Suprapubic skin (tissue), 4 donors: ENCODE data around the gene SLC38A1. TPM values are rescaled to one million over a fixed set of nuclear protein-coding genes. Genes with fewer than 3 reads are reported as not detected.

Experiments
- DNase-seq, 2 donors: peaks; one replicate each; pipeline ENCODE4 v3.0.0-alpha.2; 2019; ENCODE audit warnings: low spot score in 2 of 2
- H3K27ac ChIP-seq: fragments of 200-600 bp; sonication (generic); one replicate; pipeline ENCODE4 v1.5.1; 2019
- H3K27me3 ChIP-seq: fragments of 200-600 bp; sonication (generic); one replicate; pipeline ENCODE4 v1.5.1; 2019
- H3K36me3 ChIP-seq: fragments of 200-600 bp; sonication (generic); one replicate; pipeline ENCODE4 v1.5.1; 2019
- H3K4me1 ChIP-seq: fragments of 200-600 bp; sonication (generic); one replicate; pipeline ENCODE4 v1.5.1; 2019
- H3K4me3 ChIP-seq: fragments of 200-600 bp; sonication (generic); one replicate; pipeline ENCODE4 v1.5.1; 2019; ENCODE audit warnings: mild to moderate bottlenecking
- H3K9me3 ChIP-seq: fragments of 200-600 bp; sonication (generic); one replicate; pipeline ENCODE4 v1.5.1; 2019
- EP300 ChIP-seq: sonication (generic); formaldehyde crosslinking; IDR thresholded peaks from one replicate; pipeline ENCODE4 v1.6.1; 2017; ENCODE audit warnings: antibody characterized with exemption
- POLR2A ChIP-seq, 2 donors: fragments of 450-650 bp; IDR thresholded peaks; one replicate each; pipeline ENCODE4 v1.6.1; 2017; ENCODE audit warnings: antibody characterized with exemption in 2 of 2, mild to moderate bottlenecking in 2 of 2, moderate library complexity in 2 of 2
- POLR2AphosphoS5 ChIP-seq, 3 donors: sonication (generic); formaldehyde crosslinking; IDR thresholded peaks; one replicate each; pipeline ENCODE4 v1.6.1; 2017; ENCODE audit warnings: antibody characterized with exemption in 3 of 3
- WGBS: methylation state at CpG from one replicate; pipeline ENCODE4 v1.1.5; 2018; 5-methylcytosine and 5-hydroxymethylcytosine counted together
- total RNA-seq, 4 donors: library from RNA; depleted of rRNA; stranded (reverse); fragments of >200 nt; gene quantifications; one replicate each; pipeline ENCODE4 v1.1.0, GENCODE V29; 2016
- TF ChIP-seq, protein P1 (sequence below), 2 donors: fragments of 200-600 bp in 1 of 2; fragments of 450-650 bp in 1 of 2; sonication (generic) in 1 of 2; IDR thresholded peaks; one replicate each; pipeline ENCODE4 v1.5.1; 2016 to 2019; ENCODE audit warnings: antibody characterized with exemption in 2 of 2, mild to moderate bottlenecking in 1 of 2, moderate library complexity in 1 of 2

The SLC38A1 gene
- total RNA-seq, 4 donors from 2014 or later, result 96.2 to 110 (median 102) TPM

- no peaks in the 10 kb centered on the region for H3K27me3 ChIP-seq
- H3K36me3 ChIP-seq, result no peaks in the 10 kb centered on the region
- H3K9me3 ChIP-seq, result peaks cover 13% of the 10 kb centered on the region
- DNase-seq, result no peak
- no peak overlapping the region for H3K4me3 ChIP-seq
- TF ChIP-seq POLR2AphosphoS5 (IDR thresholded peaks at IDR 0.05) (no peak), EP300 (no peak), POLR2A (IDR thresholded peaks at IDR 0.05) (no peak)
- TF ChIP-seq, protein P1, sequence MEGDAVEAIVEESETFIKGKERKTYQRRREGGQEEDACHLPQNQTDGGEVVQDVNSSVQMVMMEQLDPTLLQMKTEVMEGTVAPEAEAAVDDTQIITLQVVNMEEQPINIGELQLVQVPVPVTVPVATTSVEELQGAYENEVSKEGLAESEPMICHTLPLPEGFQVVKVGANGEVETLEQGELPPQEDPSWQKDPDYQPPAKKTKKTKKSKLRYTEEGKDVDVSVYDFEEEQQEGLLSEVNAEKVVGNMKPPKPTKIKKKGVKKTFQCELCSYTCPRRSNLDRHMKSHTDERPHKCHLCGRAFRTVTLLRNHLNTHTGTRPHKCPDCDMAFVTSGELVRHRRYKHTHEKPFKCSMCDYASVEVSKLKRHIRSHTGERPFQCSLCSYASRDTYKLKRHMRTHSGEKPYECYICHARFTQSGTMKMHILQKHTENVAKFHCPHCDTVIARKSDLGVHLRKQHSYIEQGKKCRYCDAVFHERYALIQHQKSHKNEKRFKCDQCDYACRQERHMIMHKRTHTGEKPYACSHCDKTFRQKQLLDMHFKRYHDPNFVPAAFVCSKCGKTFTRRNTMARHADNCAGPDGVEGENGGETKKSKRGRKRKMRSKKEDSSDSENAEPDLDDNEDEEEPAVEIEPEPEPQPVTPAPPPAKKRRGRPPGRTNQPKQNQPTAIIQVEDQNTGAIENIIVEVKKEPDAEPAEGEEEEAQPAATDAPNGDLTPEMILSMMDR (IDR thresholded peaks at IDR 0.05), result no peak
- H3K4me1 ChIP-seq, result no peaks in the 10 kb centered on the region
- no peak overlapping the region for H3K27ac ChIP-seq
Measured at GRCh38 chr12:46282829-46283228, 14.0 kb upstream of the SLC38A1 start.

- H3K9me3 ChIP-seq, result no peaks in the 10 kb centered on the region
- no peak overlapping the region for H3K4me3 ChIP-seq
- no peak for TF ChIP-seq EP300
- TF ChIP-seq, protein P1 (IDR thresholded peaks at IDR 0.05), result no peak
- no peak for TF ChIP-seq POLR2AphosphoS5 (IDR thresholded peaks at IDR 0.05)
- TF ChIP-seq POLR2A (IDR thresholded peaks at IDR 0.05), result no peak
- no peaks in the 10 kb centered on the region for H3K4me1 ChIP-seq
- no peaks in the 10 kb centered on the region for H3K36me3 ChIP-seq
- WGBS, result 71% methylated on average over 3 of the region's 3 CpGs
- H3K27me3 ChIP-seq, result no peaks in the 10 kb centered on the region
- H3K27ac ChIP-seq, result no peak overlapping the region
- DNase-seq, result no peak
Measured at GRCh38 chr12:46276756-46277155, 7.9 kb upstream of the SLC38A1 start.

- DNase-seq, result no peak
- no peaks in the 10 kb centered on the region for H3K36me3 ChIP-seq
- no peaks in the 10 kb centered on the region for H3K27me3 ChIP-seq
- WGBS, result 75% methylated on average over 2 of the region's 2 CpGs
- no peak overlapping the region for H3K4me3 ChIP-seq
- H3K27ac ChIP-seq, result no peak overlapping the region
- TF ChIP-seq POLR2AphosphoS5 (IDR thresholded peaks at IDR 0.05), result no peak
- no peak for TF ChIP-seq EP300
- no peak for TF ChIP-seq POLR2A (IDR thresholded peaks at IDR 0.05)
- TF ChIP-seq, protein P1 (IDR thresholded peaks at IDR 0.05), result no peak
- H3K9me3 ChIP-seq, result no peaks in the 10 kb centered on the region
- H3K4me1 ChIP-seq, result peaks cover 20% of the 10 kb centered on the region
Measured at GRCh38 chr12:46271863-46272262, 3.0 kb upstream of the SLC38A1 start.

DNA sequence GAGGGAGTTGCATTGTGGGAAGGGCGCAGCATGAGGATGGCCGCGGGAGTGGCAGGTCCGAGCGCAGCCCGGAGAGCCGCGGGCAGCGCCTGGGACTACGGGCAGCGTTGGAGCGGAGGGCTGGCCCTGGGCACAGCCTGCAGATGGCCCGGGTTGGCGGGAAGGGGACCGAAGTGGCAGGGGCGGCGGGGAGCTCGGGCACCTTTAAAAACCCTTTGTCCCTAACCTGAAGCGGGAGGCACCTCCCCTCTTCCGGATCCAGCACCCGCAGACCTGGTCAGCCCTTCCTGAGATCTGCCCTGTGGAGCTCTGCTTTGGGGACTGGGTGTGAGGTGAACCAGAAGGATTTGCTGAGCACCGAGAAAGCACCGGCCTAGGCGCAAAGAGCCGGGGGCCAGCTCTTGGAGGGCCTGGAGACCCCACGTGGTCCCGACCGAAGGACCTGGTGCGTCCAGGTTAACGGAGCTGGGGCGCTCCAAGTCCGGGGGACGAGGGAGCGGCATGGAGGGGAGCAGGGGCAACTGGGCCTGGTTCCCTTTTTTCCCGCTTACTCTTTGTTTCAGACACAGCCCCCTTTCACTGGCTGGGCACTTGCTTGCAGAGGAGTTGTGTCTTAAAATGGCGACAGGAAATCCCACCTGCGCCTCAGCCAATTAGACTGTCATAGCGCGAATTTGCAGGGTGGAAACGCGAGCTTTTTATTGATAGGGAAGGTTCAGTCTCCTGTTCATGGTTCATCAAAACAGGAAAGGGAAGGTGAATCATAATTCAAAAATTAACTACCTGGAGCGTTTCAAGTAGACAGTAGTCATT lies 792 bp upstream of the SLC38A1 start:
- DNase-seq, result no peak
- TF ChIP-seq POLR2A (IDR thresholded peaks at IDR 0.05), result no peak
- TF ChIP-seq, protein P1 (IDR thresholded peaks at IDR 0.05), result no peak
- no peak for TF ChIP-seq POLR2AphosphoS5 (IDR thresholded peaks at IDR 0.05)

DNA sequence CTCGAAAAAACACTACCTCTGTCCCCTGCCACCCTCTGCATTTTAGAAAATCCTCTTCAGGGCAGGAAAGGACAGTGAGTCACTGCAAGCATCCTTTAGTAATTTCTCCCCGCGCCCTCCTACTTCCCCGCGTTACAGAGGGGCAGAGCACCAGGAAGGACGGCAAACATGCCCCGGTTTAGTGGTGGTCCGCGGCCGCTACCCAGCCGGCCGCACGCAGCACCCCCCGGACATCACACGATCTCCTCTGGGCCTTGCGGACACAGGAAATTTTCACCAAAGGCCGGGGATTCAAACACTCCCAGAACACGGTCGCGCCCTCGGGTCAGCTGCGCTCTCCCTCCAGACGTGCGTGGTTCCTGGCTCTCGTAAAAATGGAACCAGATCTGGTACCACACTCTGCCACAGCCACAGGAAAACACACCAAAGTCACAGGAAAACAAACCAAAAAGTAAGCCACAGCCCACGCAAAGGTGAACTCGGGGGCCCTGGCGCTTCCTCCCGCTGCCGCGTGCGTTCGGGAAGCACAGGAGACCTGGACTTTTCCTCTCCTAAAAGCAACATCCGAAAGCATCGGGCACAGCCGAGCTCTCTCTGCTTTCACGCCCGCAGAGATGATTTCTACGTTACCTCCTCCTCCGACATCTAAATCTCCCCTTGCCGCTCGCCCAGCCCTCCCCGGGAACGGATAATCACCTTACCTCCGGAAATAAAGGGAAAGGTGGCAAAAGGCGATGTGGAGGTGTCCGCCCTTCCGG lies 839 bp downstream of the SLC38A1 start:
- under 1% methylated on average over 46 of the region's 48 CpGs for WGBS

More for the DNA sequence above, 792 bp upstream of the SLC38A1 start:
- Histone ChIP-seq H3K4me3 (peak overlapping the region; percentile 80), H3K9me3 (no peaks in the 10 kb centered on the region), H3K27ac (peak overlapping the region; percentile 89), H3K4me1 (peaks cover 37% of the 10 kb centered on the region), H3K27me3 (no peaks in the 10 kb centered on the region), H3K36me3 (no peaks in the 10 kb centered on the region)
- 21% methylated on average over 30 of the region's 42 CpGs for WGBS

More for the DNA sequence above, 839 bp downstream of the SLC38A1 start:
- TF ChIP-seq POLR2AphosphoS5 (IDR thresholded peaks at IDR 0.05) (no peak), EP300 (no peak), POLR2A (IDR thresholded peaks at IDR 0.05) (no peak)
- TF ChIP-seq, protein P1 (IDR thresholded peaks at IDR 0.05), result no peak
- Histone ChIP-seq H3K4me3 (peak overlapping the region; percentile 80), H3K4me1 (peaks cover 41% of the 10 kb centered on the region), H3K27me3 (no peaks in the 10 kb centered on the region), H3K36me3 (no peaks in the 10 kb centered on the region), H3K9me3 (no peaks in the 10 kb centered on the region), H3K27ac (peak overlapping the region; percentile 89)
- DNase-seq, result no peak
